HEK293T (cell line): ENCODE measurements around the gene LYVE1.
A peak's percentile ranks its signal among the peaks of the same experiment; 100 is the strongest.

Experiments
- CTCF ChIA-PET: fragments of 350-600 bp; formaldehyde crosslinking; extraction: SDS; loops from one replicate; lab custom pipeline; 2021; ENCODE audit warnings: antibody characterized with exemption, inconsistent platforms; lab: Yijun Ruan, JAX
- POLR2A ChIA-PET: fragments of 350-600 bp; formaldehyde crosslinking; extraction: SDS; loops from one replicate; lab custom pipeline; 2020; ENCODE audit warnings: antibody characterized with exemption, inconsistent platforms; lab: Yijun Ruan, JAX
- DNase-seq: peaks from one replicate; pipeline ENCODE4 v3.0.0; 2012; ENCODE audit warnings: mixed read lengths; ENCODE audit errors: extremely low spot score
- ARNT ChIP-seq: fragments of 450-650 bp; IDR thresholded peaks from 2 replicates; pipeline ENCODE4 v1.6.1; 2017; ENCODE audit warnings: mild to moderate bottlenecking
- BHLHE40 ChIP-seq: fragments of 450-650 bp; IDR thresholded peaks from 2 replicates; pipeline ENCODE4 v1.6.1; 2016; ENCODE audit warnings: mild to moderate bottlenecking, moderate library complexity, borderline replicate concordance
- CTBP1 ChIP-seq: fragments of 450-650 bp; IDR thresholded peaks from 2 replicates; pipeline ENCODE4 v1.6.1; 2016; ENCODE audit warnings: borderline replicate concordance
- ELF4 ChIP-seq: fragments of 450-650 bp; IDR thresholded peaks from 2 replicates; pipeline ENCODE4 v1.6.1; 2017; ENCODE audit warnings: antibody characterized with exemption
- FOXA1 ChIP-seq: fragments of 450-650 bp; IDR thresholded peaks from 2 replicates; pipeline ENCODE4 v1.6.1; 2016; ENCODE audit warnings: mild to moderate bottlenecking
- FOXK2 ChIP-seq: fragments of 450-650 bp; IDR thresholded peaks from 2 replicates; pipeline ENCODE4 v1.6.1; 2016; ENCODE audit warnings: mild to moderate bottlenecking
- FOXM1 ChIP-seq: fragments of 450-650 bp; IDR thresholded peaks from 2 replicates; pipeline ENCODE4 v1.6.1; 2017; ENCODE audit warnings: mild to moderate bottlenecking, borderline replicate concordance
- HDGF ChIP-seq: fragments of 450-650 bp; IDR thresholded peaks from 2 replicates; pipeline ENCODE4 v1.6.1; 2017; ENCODE audit warnings: antibody characterized with exemption, borderline replicate concordance
- L3MBTL2 ChIP-seq: fragments of 450-650 bp; conservative IDR thresholded peaks from 2 replicates; pipeline ENCODE4 v1.6.1; 2016; ENCODE audit warnings: mild to moderate bottlenecking
- LEF1 ChIP-seq: fragments of 450-650 bp; IDR thresholded peaks from 2 replicates; pipeline ENCODE4 v1.6.1; 2017; ENCODE audit warnings: mild to moderate bottlenecking, borderline replicate concordance
- NFRKB ChIP-seq: fragments of 450-650 bp; IDR thresholded peaks from 2 replicates; pipeline ENCODE4 v1.6.1; 2016; ENCODE audit warnings: mild to moderate bottlenecking, moderate library complexity
- PKNOX1 ChIP-seq: fragments of 450-650 bp; IDR thresholded peaks from 2 replicates; pipeline ENCODE4 v1.6.1; 2016
- SP1 ChIP-seq: fragments of 450-650 bp; IDR thresholded peaks from 2 replicates; pipeline ENCODE4 v1.6.1; 2017
- SUZ12 ChIP-seq: fragments of 450-650 bp; IDR thresholded peaks from 2 replicates; pipeline ENCODE4 v1.6.1; 2016; ENCODE audit warnings: mild to moderate bottlenecking
- TARDBP ChIP-seq: fragments of 450-650 bp; IDR thresholded peaks from 2 replicates; pipeline ENCODE4 v1.6.1; 2016
- ZNF384 ChIP-seq: fragments of 450-650 bp; IDR thresholded peaks from 2 replicates; pipeline ENCODE4 v1.6.1; 2016

The LYVE1 gene

GRCh38 chr11:10540546-10540914 lies 27.9 kb downstream of the LYVE1 start:
- no peak for TF ChIP-seq SP1
- TF ChIP-seq PKNOX1: no peak
- TF ChIP-seq BHLHE40: no peak
- no peak for TF ChIP-seq SUZ12
- no peak for TF ChIP-seq LEF1
- no peak for TF ChIP-seq CTBP1
- no peak for TF ChIP-seq FOXA1
- TF ChIP-seq TARDBP: no peak
- no peak for TF ChIP-seq NFRKB
- TF ChIP-seq ARNT: no peak
- no peak for TF ChIP-seq FOXK2
- TF ChIP-seq HDGF: no peak
- TF ChIP-seq L3MBTL2: no peak
- TF ChIP-seq ELF4: no peak
- no peak for TF ChIP-seq ZNF384
- no peak for TF ChIP-seq FOXM1
- peak; percentile 34 for DNase-seq
- CTCF ChIA-PET: interaction anchor here (0.5 to 1.8 kb wide), 12 partner anchors 10 to 201 kb away, joined by 3 to 5 read pairs (median 4); no protein-coding TSS in a partner anchor
- POLR2A ChIA-PET: interaction anchor here (0.9 to 2.1 kb wide), 14 partner anchors 8 to 215 kb away, joined by 3 to 9 read pairs (median 3); partner anchors contain the start of gene AMPD3

GRCh38 chr11:10539339-10539738 lies 29.1 kb downstream of the LYVE1 start:
- TF ChIP-seq CTBP1 (no peak), FOXA1 (no peak), SP1 (no peak), ZNF384 (no peak), FOXM1 (no peak), NFRKB (no peak), ARNT (no peak), HDGF (no peak), FOXK2 (no peak), PKNOX1 (no peak), BHLHE40 (no peak), LEF1 (no peak), TARDBP (no peak), ELF4 (no peak), SUZ12 (no peak)
- ChIA-PET CTCF (interaction anchor here (1.8 kb wide), 1 partner anchor 9 kb away, joined by 4 read pairs; no protein-coding TSS in a partner anchor), POLR2A (interaction anchor here (1.1 to 2.1 kb wide), 2 partner anchors 7 to 216 kb away, joined by 3 to 9 read pairs; no protein-coding TSS in a partner anchor)
- DNase-seq: no peak

GRCh38 chr11:10538924-10539323 lies 29.5 kb downstream of the LYVE1 start:
- TF ChIP-seq FOXM1: no peak
- TF ChIP-seq FOXK2: no peak
- no peak for TF ChIP-seq NFRKB
- TF ChIP-seq ARNT: no peak
- no peak for TF ChIP-seq HDGF
- TF ChIP-seq CTBP1: no peak
- TF ChIP-seq BHLHE40: no peak
- no peak for TF ChIP-seq FOXA1
- no peak for TF ChIP-seq SP1
- TF ChIP-seq L3MBTL2: no peak
- TF ChIP-seq ZNF384: no peak
- TF ChIP-seq LEF1: no peak
- TF ChIP-seq ELF4: no peak
- no peak for TF ChIP-seq SUZ12
- TF ChIP-seq PKNOX1: no peak
- no peak for TF ChIP-seq TARDBP
- ChIA-PET CTCF (no interaction called here), POLR2A (no interaction called here)
- DNase-seq: no peak

GRCh38 chr11:10537600-10537999 lies 30.9 kb downstream of the LYVE1 start:
- no peak for TF ChIP-seq ELF4
- ChIA-PET POLR2A (no interaction called here), CTCF (no interaction called here)
- no peak for DNase-seq

GRCh38 chr11:10534316-10534715 lies 34.1 kb downstream of the LYVE1 start:
- ChIA-PET POLR2A (no interaction called here), CTCF (interaction anchor here (1.0 kb wide), 1 partner anchor 22 kb away, joined by 4 read pairs; no protein-coding TSS in a partner anchor)
- TF ChIP-seq BHLHE40: no peak
- TF ChIP-seq ELF4: no peak
- no peak for TF ChIP-seq SUZ12
- no peak for TF ChIP-seq L3MBTL2
- no peak for TF ChIP-seq ZNF384
- TF ChIP-seq SP1: no peak
- no peak for TF ChIP-seq ARNT
- no peak for TF ChIP-seq TARDBP
- TF ChIP-seq NFRKB: no peak
- no peak for TF ChIP-seq HDGF
- no peak for TF ChIP-seq CTBP1
- no peak for TF ChIP-seq FOXK2
- TF ChIP-seq FOXM1: no peak
- no peak for TF ChIP-seq PKNOX1
- TF ChIP-seq LEF1: no peak
- no peak for TF ChIP-seq FOXA1
- DNase-seq: no peak
